ENCODE results near the gene KANSL1L.
A peak's percentile ranks its signal among the peaks of the same experiment; 100 is the strongest.

Gene KANSL1L, protein sequence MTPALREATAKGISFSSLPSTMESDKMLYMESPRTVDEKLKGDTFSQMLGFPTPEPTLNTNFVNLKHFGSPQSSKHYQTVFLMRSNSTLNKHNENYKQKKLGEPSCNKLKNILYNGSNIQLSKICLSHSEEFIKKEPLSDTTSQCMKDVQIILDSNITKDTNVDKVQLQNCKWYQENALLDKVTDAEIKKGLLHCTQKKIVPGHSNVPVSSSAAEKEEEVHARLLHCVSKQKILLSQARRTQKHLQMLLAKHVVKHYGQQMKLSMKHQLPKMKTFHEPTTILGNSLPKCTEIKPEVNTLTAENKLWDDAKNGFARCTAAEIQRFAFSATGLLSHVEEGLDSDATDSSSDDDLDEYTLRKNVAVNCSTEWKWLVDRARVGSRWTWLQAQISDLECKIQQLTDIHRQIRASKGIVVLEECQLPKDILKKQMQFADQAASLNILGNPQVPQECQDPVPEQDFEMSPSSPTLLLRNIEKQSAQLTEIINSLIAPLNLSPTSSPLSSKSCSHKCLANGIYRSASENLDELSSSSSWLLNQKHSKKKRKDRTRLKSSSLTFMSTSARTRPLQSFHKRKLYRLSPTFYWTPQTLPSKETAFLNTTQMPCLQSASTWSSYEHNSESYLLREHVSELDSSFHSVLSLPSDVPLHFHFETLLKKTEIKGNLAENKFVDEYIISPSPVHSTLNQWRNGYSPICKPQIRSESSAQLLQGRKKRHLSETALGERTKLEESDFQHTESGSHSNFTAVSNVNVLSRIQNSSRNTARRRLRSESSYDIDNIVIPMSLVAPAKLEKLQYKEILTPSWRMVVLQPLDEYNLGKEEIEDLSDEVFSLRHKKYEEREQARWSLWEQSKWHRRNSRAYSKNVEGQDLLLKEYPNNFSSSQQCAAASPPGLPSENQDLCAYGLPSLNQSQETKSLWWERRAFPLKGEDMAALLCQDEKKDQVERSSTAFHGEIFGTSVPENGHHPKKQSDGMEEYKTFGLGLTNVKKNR

DNA sequence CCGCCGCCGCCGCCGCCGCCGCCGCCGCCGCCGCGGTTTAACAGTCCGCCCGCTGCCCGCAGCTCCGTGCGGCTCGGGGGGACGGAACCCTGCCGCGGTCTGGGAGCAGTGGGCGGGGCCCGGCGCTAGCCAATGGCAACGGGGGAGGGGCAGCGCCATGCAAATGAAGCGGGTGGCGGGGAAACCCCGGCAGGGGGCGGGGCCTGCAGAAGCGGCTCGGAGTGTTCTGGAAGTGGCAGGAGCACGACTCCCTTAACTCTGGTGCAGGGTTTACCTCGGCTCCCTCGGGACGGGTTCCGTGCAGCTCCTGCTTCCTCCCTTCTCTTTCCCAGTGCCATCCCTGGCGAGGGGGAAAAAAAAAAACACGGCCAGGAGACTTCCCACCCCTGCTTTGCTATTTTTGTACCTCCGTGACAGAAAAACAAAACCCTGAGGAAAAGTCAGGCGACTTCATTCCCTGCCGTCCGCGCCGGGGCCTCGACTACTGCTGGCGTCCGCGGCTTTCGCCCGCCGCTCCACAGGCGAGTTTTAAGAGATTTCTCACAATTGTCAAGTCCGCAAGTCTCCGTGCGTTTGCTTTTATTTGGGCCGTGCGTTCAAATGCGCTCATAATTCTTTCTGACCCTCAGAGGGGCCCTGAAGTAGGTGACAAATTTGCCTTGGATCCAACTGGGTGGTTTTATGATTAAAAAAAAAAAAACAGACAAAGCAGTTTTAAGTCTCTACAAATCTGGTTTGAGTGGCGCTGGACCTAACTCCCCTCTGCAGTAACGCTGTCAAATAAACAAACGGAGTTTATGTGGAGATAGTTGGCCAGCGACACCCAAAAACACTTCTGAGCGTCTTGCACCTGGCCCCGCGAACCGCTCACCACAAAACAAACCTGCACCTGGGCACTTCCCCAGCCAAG is at the start of gene KANSL1L:
Gene KANSL1L, minus strand, starts transcription at position 101 of the 910 bp plus-strand sequence. CDS start 16,827 bp downstream, outside the sequence.
- Mint-ChIP-seq H3K9me3 (no peaks in the 10 kb centered on the region), H3K4me1 (ENCODE audit: low read depth) (peaks cover 19% of the 10 kb centered on the region), H3K36me3 (ENCODE audit: low read depth) (peaks cover 11% of the 10 kb centered on the region), H3K27me3 (peaks cover 7% of the 10 kb centered on the region), H3K4me3 (peak within 1 kb of the TSS; percentile 97), H3K27ac (peak within 1 kb of the TSS; percentile 99)
- intact Hi-C loops (cut with micrococcal nuclease): no loop called here

DNA sequence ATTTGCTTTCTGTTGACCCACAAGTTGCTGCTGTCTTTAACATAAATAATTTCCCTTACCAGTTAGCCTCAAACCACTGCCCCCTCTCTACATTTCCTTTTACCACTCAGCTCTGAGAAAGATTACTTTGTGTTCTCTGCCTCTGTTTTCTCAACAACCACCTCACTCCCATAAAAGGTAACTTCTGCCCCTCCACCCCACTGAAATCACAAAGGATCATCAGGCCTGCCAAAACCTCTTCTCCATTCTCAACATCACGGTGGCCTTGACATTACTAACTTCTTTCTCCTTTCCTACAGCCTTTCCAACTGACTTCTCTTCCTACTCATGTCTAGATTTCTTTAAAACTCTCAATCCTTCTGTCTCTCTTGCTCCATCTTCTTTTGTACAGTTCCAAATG is 43.9 kb upstream of the KANSL1L start:
- Mint-ChIP-seq H3K9me3 (no peaks in the 10 kb centered on the region), H3K36me3 (ENCODE audit: low read depth) (no peaks in the 10 kb centered on the region), H3K27me3 (peaks cover 6% of the 10 kb centered on the region)

DNA sequence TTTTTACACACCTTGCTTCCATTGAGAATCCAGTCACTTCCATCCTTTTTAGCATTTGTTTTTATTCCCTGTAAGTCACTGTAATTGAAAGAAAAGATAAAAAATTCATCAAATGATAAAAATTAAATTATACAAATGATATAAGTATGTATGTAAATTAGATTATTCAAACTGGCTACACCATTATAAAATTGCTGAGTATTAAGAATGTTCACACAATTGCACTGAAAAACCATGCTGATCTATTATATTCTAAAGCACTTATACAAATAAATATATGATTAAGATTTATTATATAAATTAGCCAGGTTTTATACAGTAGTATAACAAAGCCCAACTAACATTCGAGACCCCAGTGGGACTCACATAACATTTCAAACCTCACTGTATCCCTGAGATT is 39.0 kb upstream of the KANSL1L start:
- no peaks in the 10 kb centered on the region for H3K4me1 Mint-ChIP-seq (ENCODE audit: low read depth)
- no peaks in the 10 kb centered on the region for H3K9me3 Mint-ChIP-seq
- intact Hi-C loops (cut with micrococcal nuclease): no loop called here
- no peaks in the 10 kb centered on the region for H3K36me3 Mint-ChIP-seq (ENCODE audit: low read depth)
- H3K27me3 Mint-ChIP-seq: peaks cover 2% of the 10 kb centered on the region
- no peak overlapping the region for H3K27ac Mint-ChIP-seq
- no peak overlapping the region for H3K4me3 Mint-ChIP-seq

More for the DNA sequence above, 43.9 kb upstream of the KANSL1L start:
- Mint-ChIP-seq H3K27ac (no peak overlapping the region), H3K4me3 (no peak overlapping the region), H3K4me1 (ENCODE audit: low read depth) (no peaks in the 10 kb centered on the region)
- intact Hi-C loops (cut with micrococcal nuclease): no loop called here

DNA sequence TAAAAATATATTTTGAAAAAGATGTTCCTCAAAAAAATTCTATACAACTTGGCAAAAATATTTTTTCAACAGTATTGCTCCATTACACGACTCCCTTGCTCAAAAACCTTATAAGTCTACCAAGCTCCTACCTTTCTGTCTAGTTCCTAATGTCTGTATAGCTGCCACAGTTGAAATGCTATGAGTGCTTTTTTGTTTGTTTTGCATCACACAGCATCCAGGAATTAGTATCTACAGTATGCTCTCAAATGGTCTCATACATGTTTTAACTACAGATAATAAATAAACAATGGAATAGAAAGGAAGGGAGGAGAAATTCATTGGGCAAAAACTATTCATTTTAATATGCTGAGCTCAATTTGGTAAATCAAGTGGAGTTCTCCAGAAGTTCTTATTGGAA is 36.7 kb upstream of the KANSL1L start:
- no peak overlapping the region for H3K27ac Mint-ChIP-seq
- H3K9me3 Mint-ChIP-seq: no peaks in the 10 kb centered on the region
- peaks cover 2% of the 10 kb centered on the region for H3K27me3 Mint-ChIP-seq
- H3K4me3 Mint-ChIP-seq: no peak overlapping the region
- intact Hi-C loops (cut with micrococcal nuclease): no loop called here
- H3K4me1 Mint-ChIP-seq (ENCODE audit: low read depth): no peaks in the 10 kb centered on the region
- no peaks in the 10 kb centered on the region for H3K36me3 Mint-ChIP-seq (ENCODE audit: low read depth)

DNA sequence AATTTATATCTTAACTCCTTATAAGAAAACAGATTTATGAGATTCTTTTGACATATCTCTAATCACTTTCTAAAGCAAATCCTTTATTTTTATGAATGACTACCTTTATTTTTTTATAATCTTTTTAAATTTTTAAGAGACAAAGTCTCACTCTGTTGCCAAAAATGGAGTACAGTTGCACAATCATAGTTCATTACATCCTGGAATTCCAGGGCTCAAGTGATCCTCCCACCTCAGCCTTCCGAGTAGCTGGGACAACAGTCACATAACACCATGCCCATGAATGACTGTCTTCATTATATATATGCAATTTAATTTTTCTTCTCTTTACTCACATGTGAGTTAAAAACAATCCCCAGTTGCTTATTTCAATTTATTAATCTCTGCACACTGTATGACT is 32.3 kb upstream of the KANSL1L start:
- no peaks in the 10 kb centered on the region for H3K9me3 Mint-ChIP-seq
- intact Hi-C loops (cut with micrococcal nuclease): no loop called here
- H3K4me3 Mint-ChIP-seq: no peak overlapping the region
- H3K36me3 Mint-ChIP-seq (ENCODE audit: low read depth): no peaks in the 10 kb centered on the region
- H3K27me3 Mint-ChIP-seq: peaks cover 4% of the 10 kb centered on the region
- no peaks in the 10 kb centered on the region for H3K4me1 Mint-ChIP-seq (ENCODE audit: low read depth)
- H3K27ac Mint-ChIP-seq: no peak overlapping the region

DNA sequence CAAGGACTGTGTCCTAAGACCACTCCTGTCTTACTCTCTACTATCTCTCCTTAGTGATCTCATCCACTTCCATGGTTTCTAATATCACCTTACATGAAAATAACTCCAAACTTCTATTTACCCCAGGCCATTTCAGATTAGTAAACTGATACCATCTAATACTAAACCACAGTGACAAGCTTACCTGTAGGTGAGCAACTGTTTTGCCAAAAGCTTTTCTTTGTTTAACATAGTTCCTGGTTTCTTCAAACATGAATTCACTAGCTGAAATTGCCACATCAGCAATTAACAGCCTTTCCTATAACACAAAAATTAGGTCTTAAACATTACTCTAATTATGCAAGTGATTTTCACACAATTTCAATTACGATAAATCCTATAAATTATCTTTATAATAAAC is 31.9 kb upstream of the KANSL1L start:
- no peaks in the 10 kb centered on the region for H3K9me3 Mint-ChIP-seq
- intact Hi-C loops (cut with micrococcal nuclease): no loop called here
- peaks cover 4% of the 10 kb centered on the region for H3K27me3 Mint-ChIP-seq

DNA sequence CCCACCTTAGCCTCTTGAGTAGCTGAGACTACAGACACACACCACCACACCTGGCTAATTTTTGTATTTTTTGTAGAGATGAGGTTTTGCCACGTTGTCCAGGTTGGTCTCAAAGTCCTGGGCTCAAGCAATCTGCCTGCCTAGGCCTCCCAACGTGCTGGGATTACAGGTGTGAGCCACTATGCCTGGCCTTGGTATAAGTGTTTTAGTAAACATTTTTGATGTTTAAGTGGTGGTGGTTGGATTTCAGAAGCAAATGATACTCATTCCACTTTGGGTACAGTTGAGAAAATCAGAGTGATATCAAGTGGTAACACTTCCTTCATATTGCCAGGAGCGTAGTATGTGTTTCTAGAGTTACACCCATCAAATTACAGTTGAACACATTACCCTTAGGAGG is 28.6 kb upstream of the KANSL1L start:
- H3K27ac Mint-ChIP-seq: no peak overlapping the region
- H3K4me1 Mint-ChIP-seq (ENCODE audit: low read depth): no peaks in the 10 kb centered on the region
- H3K36me3 Mint-ChIP-seq (ENCODE audit: low read depth): no peaks in the 10 kb centered on the region
- H3K27me3 Mint-ChIP-seq: peaks cover 2% of the 10 kb centered on the region
- intact Hi-C loops (cut with micrococcal nuclease): loop anchor here (1.0 to 10.0 kb wide), 3 partner anchors 223 to 865 kb away; no protein-coding TSS in a partner anchor
- H3K4me3 Mint-ChIP-seq: no peak overlapping the region
- no peaks in the 10 kb centered on the region for H3K9me3 Mint-ChIP-seq

More for the DNA sequence above, 31.9 kb upstream of the KANSL1L start:
- Mint-ChIP-seq H3K36me3 (ENCODE audit: low read depth) (no peaks in the 10 kb centered on the region), H3K4me3 (no peak overlapping the region), H3K27ac (no peak overlapping the region), H3K4me1 (ENCODE audit: low read depth) (no peaks in the 10 kb centered on the region)

DNA sequence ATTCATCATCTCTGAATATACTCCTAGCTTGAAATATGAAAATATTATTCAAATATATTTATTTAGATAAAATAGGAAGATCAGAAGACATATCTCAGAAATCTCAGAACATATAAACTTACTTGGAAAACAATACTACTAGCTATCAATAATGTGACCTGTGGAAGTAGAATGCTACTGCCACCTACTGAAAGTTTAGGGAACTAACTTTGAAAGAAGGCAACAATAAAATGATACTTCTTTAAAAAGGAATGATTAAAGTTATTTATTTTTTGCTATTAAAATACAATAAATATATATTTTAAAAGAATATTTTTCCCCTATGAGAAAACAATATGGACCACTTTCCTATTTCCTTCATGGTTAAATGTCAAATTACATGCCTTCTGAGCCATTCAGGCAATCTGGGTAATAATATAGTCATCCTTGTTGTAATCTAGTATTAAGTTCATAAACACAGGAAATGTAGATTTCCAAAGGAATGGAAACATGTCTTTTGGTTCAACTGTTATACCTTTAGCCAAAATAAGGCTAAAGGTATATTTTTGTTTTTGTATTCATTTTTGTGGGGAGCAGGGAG is 28.1 kb upstream of the KANSL1L start:
- Mint-ChIP-seq H3K4me3 (no peak overlapping the region), H3K9me3 (no peaks in the 10 kb centered on the region), H3K36me3 (ENCODE audit: low read depth) (no peaks in the 10 kb centered on the region), H3K4me1 (ENCODE audit: low read depth) (no peaks in the 10 kb centered on the region), H3K27me3 (peaks cover 2% of the 10 kb centered on the region), H3K27ac (no peak overlapping the region)
- intact Hi-C loops (cut with micrococcal nuclease): loop anchor here (1.0 to 10.0 kb wide), 3 partner anchors 222 to 864 kb away; no protein-coding TSS in a partner anchor

DNA sequence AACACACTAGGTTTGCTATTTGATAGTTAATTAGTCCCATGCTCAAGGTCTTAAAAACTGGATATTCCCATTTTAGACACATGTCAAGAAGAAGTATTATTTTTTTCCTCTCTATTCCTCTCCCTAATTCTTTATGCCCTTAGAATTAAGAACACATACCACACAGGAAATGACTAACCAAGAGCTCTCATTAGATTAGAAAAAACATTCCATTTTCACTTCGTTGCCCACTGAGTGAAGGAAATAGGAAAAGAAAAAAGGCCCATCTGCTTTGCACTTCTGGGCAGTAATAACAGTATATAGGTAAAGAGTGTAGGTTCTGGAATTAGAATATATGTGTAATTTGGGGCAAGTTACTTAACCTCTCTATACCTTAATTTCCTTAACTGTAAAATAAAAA is 27.1 kb upstream of the KANSL1L start:
- intact Hi-C loops (cut with micrococcal nuclease): loop anchor here (10.0 kb wide), 2 partner anchors 614 to 864 kb away; no protein-coding TSS in a partner anchor
- H3K27me3 Mint-ChIP-seq: peaks cover 2% of the 10 kb centered on the region
- no peak overlapping the region for H3K4me3 Mint-ChIP-seq
- no peak overlapping the region for H3K27ac Mint-ChIP-seq
- H3K4me1 Mint-ChIP-seq (ENCODE audit: low read depth): no peaks in the 10 kb centered on the region
- no peaks in the 10 kb centered on the region for H3K36me3 Mint-ChIP-seq (ENCODE audit: low read depth)
- no peaks in the 10 kb centered on the region for H3K9me3 Mint-ChIP-seq

DNA sequence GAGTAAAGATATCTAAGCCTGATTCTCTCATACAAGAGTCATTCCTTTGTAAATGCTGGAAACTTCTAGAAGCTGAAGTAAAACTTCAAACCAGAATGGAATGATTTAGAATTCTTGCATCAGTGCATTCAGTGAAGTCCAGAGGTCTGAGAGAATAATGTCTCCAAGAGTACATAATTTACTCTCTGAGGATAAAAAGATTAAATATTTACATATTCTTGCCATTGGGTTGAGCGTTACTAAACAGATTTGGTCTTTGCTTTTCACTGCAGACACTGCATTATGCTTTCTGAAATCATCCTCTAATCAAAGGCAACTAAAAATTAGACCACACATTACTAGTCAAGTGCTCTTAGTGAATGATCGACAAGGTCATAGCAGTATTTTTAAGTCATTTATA is 26.5 kb upstream of the KANSL1L start:
- no peaks in the 10 kb centered on the region for H3K4me1 Mint-ChIP-seq (ENCODE audit: low read depth)
- H3K9me3 Mint-ChIP-seq: no peaks in the 10 kb centered on the region
- intact Hi-C loops (cut with micrococcal nuclease): loop anchor here (10.0 kb wide), 2 partner anchors 613 to 863 kb away; no protein-coding TSS in a partner anchor
- H3K27ac Mint-ChIP-seq: no peak overlapping the region
- H3K4me3 Mint-ChIP-seq: no peak overlapping the region
- no peaks in the 10 kb centered on the region for H3K36me3 Mint-ChIP-seq (ENCODE audit: low read depth)
- peaks cover 2% of the 10 kb centered on the region for H3K27me3 Mint-ChIP-seq

DNA sequence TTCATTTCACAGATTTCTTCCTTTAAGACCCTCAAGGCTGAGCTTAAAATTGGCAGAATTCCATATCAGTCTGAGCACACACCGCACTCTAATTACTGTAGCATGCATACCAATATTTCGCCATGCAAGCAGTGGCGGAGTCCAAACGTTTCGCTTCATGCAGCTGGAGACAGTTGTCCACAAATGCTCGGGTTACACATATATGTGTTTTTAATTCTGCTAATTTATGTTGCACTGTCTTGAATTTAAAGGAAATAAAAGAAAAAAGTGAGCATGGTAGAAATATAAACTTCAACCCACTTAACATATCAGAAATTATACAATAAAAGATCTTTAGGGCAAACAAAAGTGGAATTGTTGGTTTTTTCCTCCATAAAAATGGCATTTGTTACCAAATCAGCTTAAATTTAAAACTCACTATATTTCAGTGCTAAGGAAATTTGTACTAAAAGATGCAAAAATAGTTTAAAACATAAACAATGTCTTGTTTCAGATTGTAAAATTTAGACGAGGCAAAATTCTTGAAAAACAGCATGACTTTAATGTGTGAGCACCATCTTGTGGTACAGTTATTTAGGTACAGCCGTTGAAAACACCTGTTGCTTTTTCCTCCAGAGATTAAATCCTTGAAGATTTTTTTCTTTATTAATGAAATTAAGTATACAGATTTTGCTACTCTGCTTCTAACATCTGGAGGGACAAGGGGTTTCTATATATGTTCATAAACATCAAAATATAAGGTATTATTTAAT is 24.1 kb upstream of the KANSL1L start:
- H3K27ac Mint-ChIP-seq: no peak overlapping the region
- no peaks in the 10 kb centered on the region for H3K9me3 Mint-ChIP-seq
- H3K4me3 Mint-ChIP-seq: no peak overlapping the region
- no peaks in the 10 kb centered on the region for H3K27me3 Mint-ChIP-seq
- intact Hi-C loops (cut with micrococcal nuclease): loop anchor here (1.0 to 10.0 kb wide), 4 partner anchors 122 to 860 kb away; no protein-coding TSS in a partner anchor
- H3K36me3 Mint-ChIP-seq (ENCODE audit: low read depth): no peaks in the 10 kb centered on the region
- H3K4me1 Mint-ChIP-seq (ENCODE audit: low read depth): no peaks in the 10 kb centered on the region

DNA sequence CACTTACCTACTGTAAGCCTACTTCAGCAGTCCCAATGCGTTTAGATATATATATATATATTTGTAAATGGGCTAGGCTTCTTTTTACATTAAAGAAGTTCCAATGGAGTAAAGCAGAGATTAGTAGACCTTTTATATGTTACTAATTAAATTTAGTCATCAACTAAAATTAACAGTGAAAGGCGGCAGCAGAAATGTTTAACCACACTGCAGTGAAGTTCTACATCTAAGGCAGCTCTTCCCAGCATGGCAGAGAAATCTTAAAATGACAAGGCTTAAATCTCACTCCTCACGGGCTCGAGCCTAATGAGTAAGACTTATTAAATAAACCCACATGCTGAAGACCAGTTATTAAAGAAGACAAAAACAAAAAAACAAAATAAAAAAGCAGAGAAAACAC is 19.1 kb upstream of the KANSL1L start:
- H3K27ac Mint-ChIP-seq: no peak overlapping the region
- H3K4me3 Mint-ChIP-seq: no peak overlapping the region
- intact Hi-C loops (cut with micrococcal nuclease): loop anchor here (10.0 kb wide), 2 partner anchors 606 to 856 kb away; no protein-coding TSS in a partner anchor
- peaks cover 8% of the 10 kb centered on the region for H3K9me3 Mint-ChIP-seq
- no peaks in the 10 kb centered on the region for H3K27me3 Mint-ChIP-seq
- no peaks in the 10 kb centered on the region for H3K36me3 Mint-ChIP-seq (ENCODE audit: low read depth)
- H3K4me1 Mint-ChIP-seq (ENCODE audit: low read depth): no peaks in the 10 kb centered on the region
